Neural progenitor cell (in vitro differentiated cells): ENCODE measurements around the gene CHST4. TPM values are rescaled to one million over a fixed set of nuclear protein-coding genes. Genes with fewer than 3 reads are reported as not detected.

ENCODE experiments used
- DNase-seq: peaks from one replicate; pipeline ENCODE4 v3.0.0-alpha.2; 2016; ENCODE audit warnings: low spot score
- H2AFZ ChIP-seq: fragments of 200-600 bp; sonication (generic); replicated peaks from 2 replicates; pipeline ENCODE4 v1.6.1; 2016; ENCODE audit warnings: antibody characterized with exemption
- H3F3A ChIP-seq: fragments of 200-600 bp; sonication (generic); 2 replicates; pipeline ENCODE4 v1.6.1; 2016; ENCODE audit warnings: antibody characterized with exemption, low read depth
- H3K27ac ChIP-seq: fragments of 200-600 bp; sonication (generic); 2 replicates; pipeline ENCODE4 v1.5.1; 2016; ENCODE audit warnings: mild to moderate bottlenecking
- H3K27me3 ChIP-seq: fragments of 200-600 bp; sonication (generic); 2 replicates; pipeline ENCODE4 v1.6.1; 2016; ENCODE audit warnings: mild to moderate bottlenecking, moderate library complexity
- H3K36me3 ChIP-seq: fragments of 200-600 bp; sonication (generic); 2 replicates; pipeline ENCODE4 v1.5.1; 2016
- H3K4me1 ChIP-seq: fragments of 200-600 bp; sonication (generic); 2 replicates; pipeline ENCODE4 v1.6.1; 2016; ENCODE audit warnings: mixed run types
- H3K4me2 ChIP-seq: fragments of 200-600 bp; sonication (generic); 2 replicates; pipeline ENCODE4 v1.6.1; 2016
- H3K4me3 ChIP-seq: fragments of 200-600 bp; sonication (generic); 2 replicates; pipeline ENCODE4 v1.5.1; 2016
- H3K79me2 ChIP-seq: fragments of 200-600 bp; sonication (generic); 2 replicates; pipeline ENCODE4 v1.6.1; 2016; ENCODE audit warnings: low read depth
- H3K9ac ChIP-seq: fragments of 200-600 bp; sonication (generic); 2 replicates; pipeline ENCODE4 v1.6.1; 2016
- H3K9me3 ChIP-seq: fragments of 200-600 bp; sonication (generic); 2 replicates; pipeline ENCODE4 v1.5.1; 2016; ENCODE audit warnings: low read depth
- H4K20me1 ChIP-seq: fragments of 200-600 bp; sonication (generic); 2 replicates; pipeline ENCODE4 v1.6.1; 2016; ENCODE audit warnings: low read depth
- H3K27ac Mint-ChIP-seq: 3 replicates; pipeline ENCODE4 v1.8.0; 2021; ENCODE audit warnings: mixed read lengths
- H3K27me3 Mint-ChIP-seq: 2 replicates; pipeline ENCODE4 v1.8.0; 2022; ENCODE audit warnings: low read depth, mild to moderate bottlenecking, inconsistent platforms, moderate library complexity, mixed read lengths; ENCODE audit not compliant: insufficient read depth
- H3K36me3 Mint-ChIP-seq: 3 replicates; pipeline ENCODE4 v1.8.0; 2021; ENCODE audit warnings: mixed read lengths
- H3K4me1 Mint-ChIP-seq: 3 replicates; pipeline ENCODE4 v1.8.0; 2021; ENCODE audit warnings: mixed read lengths
- H3K4me3 Mint-ChIP-seq: 3 replicates; pipeline ENCODE4 v1.8.0; 2021; ENCODE audit warnings: mild to moderate bottlenecking, moderate library complexity, mixed read lengths
- H3K9me3 Mint-ChIP-seq: 3 replicates; pipeline ENCODE4 v1.8.0; 2020; ENCODE audit warnings: mixed read lengths
- EZH2 ChIP-seq: fragments of 200-600 bp; sonication (generic); IDR thresholded peaks from 2 replicates; pipeline ENCODE4 v1.6.1; 2017; ENCODE audit warnings: antibody characterized with exemption, mild to moderate bottlenecking, moderate library complexity
- EZH2phosphoT487 ChIP-seq: fragments of 200-600 bp; sonication (generic); IDR thresholded peaks from 2 replicates; pipeline ENCODE4 v1.6.1; 2017; ENCODE audit warnings: antibody characterized with exemption
- total RNA-seq: library from RNA; depleted of rRNA; stranded (reverse); fragments of >200 nt; gene quantifications from 2 replicates; pipeline ENCODE4 v1.2.3, GENCODE V29; 2015; ENCODE audit warnings: low replicate concordance
- TF ChIP-seq, protein P1 (sequence below): fragments of 200-600 bp; sonication (generic); IDR thresholded peaks from 2 replicates; pipeline ENCODE4 v1.5.1; 2017; ENCODE audit warnings: antibody characterized with exemption, mild to moderate bottlenecking

Gene CHST4
- total RNA-seq, 1 donor from 2014 or later = not detected

GRCh38 chr16:71568551-71568950 lies 42.3 kb downstream of the CHST4 start:
- no peak overlapping the region for H3K27ac ChIP-seq
- H3K4me1 ChIP-seq = peaks cover 5% of the 10 kb centered on the region
- no peak for TF ChIP-seq EZH2
- TF ChIP-seq, protein P1, sequence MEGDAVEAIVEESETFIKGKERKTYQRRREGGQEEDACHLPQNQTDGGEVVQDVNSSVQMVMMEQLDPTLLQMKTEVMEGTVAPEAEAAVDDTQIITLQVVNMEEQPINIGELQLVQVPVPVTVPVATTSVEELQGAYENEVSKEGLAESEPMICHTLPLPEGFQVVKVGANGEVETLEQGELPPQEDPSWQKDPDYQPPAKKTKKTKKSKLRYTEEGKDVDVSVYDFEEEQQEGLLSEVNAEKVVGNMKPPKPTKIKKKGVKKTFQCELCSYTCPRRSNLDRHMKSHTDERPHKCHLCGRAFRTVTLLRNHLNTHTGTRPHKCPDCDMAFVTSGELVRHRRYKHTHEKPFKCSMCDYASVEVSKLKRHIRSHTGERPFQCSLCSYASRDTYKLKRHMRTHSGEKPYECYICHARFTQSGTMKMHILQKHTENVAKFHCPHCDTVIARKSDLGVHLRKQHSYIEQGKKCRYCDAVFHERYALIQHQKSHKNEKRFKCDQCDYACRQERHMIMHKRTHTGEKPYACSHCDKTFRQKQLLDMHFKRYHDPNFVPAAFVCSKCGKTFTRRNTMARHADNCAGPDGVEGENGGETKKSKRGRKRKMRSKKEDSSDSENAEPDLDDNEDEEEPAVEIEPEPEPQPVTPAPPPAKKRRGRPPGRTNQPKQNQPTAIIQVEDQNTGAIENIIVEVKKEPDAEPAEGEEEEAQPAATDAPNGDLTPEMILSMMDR = no peak
- no peak for TF ChIP-seq EZH2phosphoT487
- Mint-ChIP-seq H3K27ac (no peak overlapping the region), H3K36me3 (no peaks in the 10 kb centered on the region), H3K9me3 (no peaks in the 10 kb centered on the region), H3K4me3 (no peak overlapping the region), H3K27me3 (peaks cover 5% of the 10 kb centered on the region), H3K4me1 (peaks cover 9% of the 10 kb centered on the region)
- no peaks in the 10 kb centered on the region for H3K36me3 ChIP-seq
- H3K4me3 ChIP-seq = no peak overlapping the region
- no peak overlapping the region for H3K9ac ChIP-seq
- DNase-seq = no peak
- no peaks in the 10 kb centered on the region for H3K79me2 ChIP-seq
- no peaks in the 10 kb centered on the region for H3K27me3 ChIP-seq
- no peak overlapping the region for H3K4me2 ChIP-seq
- H3F3A ChIP-seq = peaks cover 5% of the 10 kb centered on the region
- no peaks in the 10 kb centered on the region for H4K20me1 ChIP-seq
- no peak overlapping the region for H2AFZ ChIP-seq
- no peaks in the 10 kb centered on the region for H3K9me3 ChIP-seq

DNA sequence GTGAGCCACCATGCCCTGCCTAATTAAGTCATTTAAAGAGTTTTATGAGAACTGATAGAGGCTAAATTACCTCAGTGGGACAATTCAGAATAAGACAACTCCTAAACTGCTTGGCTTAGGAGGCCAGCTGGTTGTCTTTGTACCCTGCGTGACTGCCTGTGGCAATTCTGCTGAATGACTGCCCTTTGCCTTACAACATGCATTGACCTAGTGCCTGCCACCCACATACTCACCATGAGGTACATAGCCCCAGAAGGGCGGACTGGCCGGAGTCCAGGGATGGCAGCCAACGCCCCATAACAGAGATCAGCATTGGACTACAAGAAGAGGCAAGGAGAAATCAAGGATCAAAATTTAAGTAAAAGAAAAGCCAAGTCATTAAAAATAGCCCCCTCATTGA lies 43.4 kb downstream of the CHST4 start:
- H3K4me3 Mint-ChIP-seq = no peak overlapping the region
- peaks cover 4% of the 10 kb centered on the region for H3K4me1 Mint-ChIP-seq
- no peaks in the 10 kb centered on the region for H3K36me3 Mint-ChIP-seq
- H3F3A ChIP-seq = peaks cover under 1% of the 10 kb centered on the region
- H3K27me3 ChIP-seq = no peaks in the 10 kb centered on the region
- TF ChIP-seq, protein P1 = no peak
- TF ChIP-seq EZH2phosphoT487 (no peak), EZH2 (no peak)
- H3K79me2 ChIP-seq = no peaks in the 10 kb centered on the region
- H3K27me3 Mint-ChIP-seq = peaks cover 3% of the 10 kb centered on the region
- H4K20me1 ChIP-seq = no peaks in the 10 kb centered on the region
- no peak overlapping the region for H3K27ac Mint-ChIP-seq
- H3K9me3 Mint-ChIP-seq = no peaks in the 10 kb centered on the region
- no peak overlapping the region for H3K4me2 ChIP-seq
- no peaks in the 10 kb centered on the region for H3K4me1 ChIP-seq
- no peak overlapping the region for H3K4me3 ChIP-seq
- H3K27ac ChIP-seq = no peak overlapping the region
- no peak for DNase-seq
- H3K9me3 ChIP-seq = no peaks in the 10 kb centered on the region
- no peak overlapping the region for H2AFZ ChIP-seq
- no peaks in the 10 kb centered on the region for H3K36me3 ChIP-seq
- no peak overlapping the region for H3K9ac ChIP-seq

- no peak overlapping the region for H3K9ac ChIP-seq
- no peak overlapping the region for H3K27ac Mint-ChIP-seq
- peaks cover 2% of the 10 kb centered on the region for H3K27me3 Mint-ChIP-seq
- H3F3A ChIP-seq = no peaks in the 10 kb centered on the region
- H3K4me2 ChIP-seq = no peak overlapping the region
- no peaks in the 10 kb centered on the region for H4K20me1 ChIP-seq
- H3K4me3 Mint-ChIP-seq = no peak overlapping the region
- no peak overlapping the region for H3K4me3 ChIP-seq
- no peaks in the 10 kb centered on the region for H3K9me3 ChIP-seq
- DNase-seq = no peak
- no peaks in the 10 kb centered on the region for H3K79me2 ChIP-seq
- H3K27ac ChIP-seq = no peak overlapping the region
- TF ChIP-seq EZH2 = no peak
- no peak for TF ChIP-seq EZH2phosphoT487
- TF ChIP-seq, protein P1 = no peak
- no peaks in the 10 kb centered on the region for H3K36me3 ChIP-seq
- H3K9me3 Mint-ChIP-seq = no peaks in the 10 kb centered on the region
- H2AFZ ChIP-seq = no peak overlapping the region
- H3K27me3 ChIP-seq = no peaks in the 10 kb centered on the region
- peaks cover 3% of the 10 kb centered on the region for H3K4me1 Mint-ChIP-seq
- no peaks in the 10 kb centered on the region for H3K4me1 ChIP-seq
- H3K36me3 Mint-ChIP-seq = no peaks in the 10 kb centered on the region
Observed at GRCh38 chr16:71570144-71570543, 43.9 kb downstream of the CHST4 start.
